Measurements from ENCODE around the gene GSK3A.

DNA sequence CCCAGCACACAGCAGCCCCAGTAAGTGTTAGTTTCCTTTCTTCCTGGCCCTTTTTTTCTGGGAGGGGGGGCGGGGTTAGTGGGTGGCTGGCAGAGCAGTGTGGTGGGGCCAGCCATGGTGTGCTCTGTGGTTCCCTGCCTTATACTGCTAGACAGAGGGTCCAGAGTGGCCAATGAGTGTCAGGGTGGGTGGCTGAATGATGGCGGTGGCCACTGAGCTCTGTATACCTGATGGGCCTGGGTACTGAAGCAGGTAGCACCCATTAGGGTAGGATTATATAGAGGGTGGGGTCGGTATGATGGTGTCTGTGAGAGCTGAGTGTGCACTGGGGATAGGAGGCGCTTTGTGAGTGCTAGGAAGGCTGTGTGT is 40.4 kb upstream of the GSK3A start:
- TF ChIP-seq, protein P1, sequence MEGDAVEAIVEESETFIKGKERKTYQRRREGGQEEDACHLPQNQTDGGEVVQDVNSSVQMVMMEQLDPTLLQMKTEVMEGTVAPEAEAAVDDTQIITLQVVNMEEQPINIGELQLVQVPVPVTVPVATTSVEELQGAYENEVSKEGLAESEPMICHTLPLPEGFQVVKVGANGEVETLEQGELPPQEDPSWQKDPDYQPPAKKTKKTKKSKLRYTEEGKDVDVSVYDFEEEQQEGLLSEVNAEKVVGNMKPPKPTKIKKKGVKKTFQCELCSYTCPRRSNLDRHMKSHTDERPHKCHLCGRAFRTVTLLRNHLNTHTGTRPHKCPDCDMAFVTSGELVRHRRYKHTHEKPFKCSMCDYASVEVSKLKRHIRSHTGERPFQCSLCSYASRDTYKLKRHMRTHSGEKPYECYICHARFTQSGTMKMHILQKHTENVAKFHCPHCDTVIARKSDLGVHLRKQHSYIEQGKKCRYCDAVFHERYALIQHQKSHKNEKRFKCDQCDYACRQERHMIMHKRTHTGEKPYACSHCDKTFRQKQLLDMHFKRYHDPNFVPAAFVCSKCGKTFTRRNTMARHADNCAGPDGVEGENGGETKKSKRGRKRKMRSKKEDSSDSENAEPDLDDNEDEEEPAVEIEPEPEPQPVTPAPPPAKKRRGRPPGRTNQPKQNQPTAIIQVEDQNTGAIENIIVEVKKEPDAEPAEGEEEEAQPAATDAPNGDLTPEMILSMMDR (IDR thresholded peaks at IDR 0.05), result no peak
- no peak for TF ChIP-seq POLR2A (IDR thresholded peaks at IDR 0.05)

Measured in Peyer's patch (tissue), 4 donors.